C1 segment of cervical spinal cord (tissue), 14 donors: ENCODE results near the gene LPIN1.
"Not testable (repeated sequence)": the region's sequence is repeated elsewhere in the genome, so short reads cannot be mapped to it uniquely, and the experiment has no call there.

ENCODE experiments used
- DNase-seq, 14 donors: peaks; one replicate each; lab custom pipeline; 2025; lab: John Stamatoyannopoulos, UW

LPIN1 gene

GRCh38 chr2:11810237-11810977 is 64.0 kb downstream of the LPIN1 start:
- DNase-seq, result no peak

GRCh38 chr2:11811036-11811654 is 64.7 kb downstream of the LPIN1 start:
- DNase-seq, result peak in 1 of 14 donors; percentile 7

GRCh38 chr2:11812466-11813248 is 66.2 kb downstream of the LPIN1 start:
- no peak for DNase-seq

DNA sequence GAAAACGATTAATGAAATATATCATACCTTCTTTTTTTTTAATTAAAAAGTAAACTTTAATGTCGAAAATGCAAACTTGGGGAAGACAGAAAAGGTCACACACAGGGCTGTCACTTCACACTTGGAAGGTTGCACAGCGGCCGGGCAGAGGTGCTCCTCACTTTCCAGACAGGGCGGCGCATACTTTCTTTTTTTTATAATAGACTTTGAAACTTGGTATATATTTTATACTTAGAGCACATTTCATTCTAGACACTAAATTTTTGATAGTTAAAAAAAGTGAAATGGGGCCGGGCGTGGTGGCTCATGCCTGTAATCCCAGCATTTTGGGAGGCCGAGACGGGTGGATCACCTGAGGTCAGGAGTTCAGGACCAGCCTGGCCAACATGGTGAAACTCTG is 66.9 kb downstream of the LPIN1 start:
- DNase-seq, result not testable (repeated sequence)

DNA sequence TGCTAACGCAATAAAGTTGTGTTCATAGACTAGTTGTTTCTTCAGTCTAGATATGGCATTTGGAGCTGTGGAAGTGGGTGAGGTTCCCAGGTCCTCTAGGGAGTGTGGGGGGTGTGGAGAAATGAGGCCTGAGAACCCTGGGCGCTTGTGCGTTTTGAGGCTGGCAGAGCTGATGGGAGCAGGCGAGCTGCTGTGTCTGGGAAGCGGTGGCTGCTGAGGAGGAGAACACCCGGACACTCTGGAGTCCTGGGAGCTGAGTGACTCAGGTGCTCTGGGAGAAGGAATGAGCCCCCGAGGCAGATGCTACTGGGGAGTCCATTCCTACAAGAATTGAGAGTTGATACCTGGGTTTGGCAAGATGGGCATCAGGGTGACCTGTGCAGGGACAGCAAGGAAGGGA is 67.5 kb downstream of the LPIN1 start:
- no peak for DNase-seq

GRCh38 chr2:11814979-11815510 is 68.6 kb downstream of the LPIN1 start:
- no peak for DNase-seq

DNA sequence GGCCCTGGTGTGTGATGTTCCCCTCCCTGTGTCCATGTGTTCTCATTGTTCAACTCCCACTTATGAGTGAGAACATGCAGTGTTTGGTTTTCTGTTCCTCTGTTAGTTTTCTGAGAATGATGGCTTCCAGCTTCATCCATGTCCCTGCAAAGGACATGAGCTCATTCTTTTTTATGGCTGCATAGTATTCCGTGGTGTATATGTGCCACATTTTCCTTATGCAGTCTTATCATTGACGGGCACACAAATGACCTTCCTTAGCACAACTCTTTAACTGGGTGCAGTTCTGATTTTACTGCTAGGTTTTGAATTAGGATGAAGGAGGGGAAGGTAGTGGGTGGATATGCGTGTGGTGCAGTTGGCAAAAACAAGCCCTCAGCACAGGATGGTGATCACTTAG is 70.5 kb downstream of the LPIN1 start:
- DNase-seq, result not testable (repeated sequence)

GRCh38 chr2:11819235-11819729 is 72.8 kb downstream of the LPIN1 start:
- no peak for DNase-seq

GRCh38 chr2:11820650-11821049 is 74.2 kb downstream of the LPIN1 start:
- no peak for DNase-seq

DNA sequence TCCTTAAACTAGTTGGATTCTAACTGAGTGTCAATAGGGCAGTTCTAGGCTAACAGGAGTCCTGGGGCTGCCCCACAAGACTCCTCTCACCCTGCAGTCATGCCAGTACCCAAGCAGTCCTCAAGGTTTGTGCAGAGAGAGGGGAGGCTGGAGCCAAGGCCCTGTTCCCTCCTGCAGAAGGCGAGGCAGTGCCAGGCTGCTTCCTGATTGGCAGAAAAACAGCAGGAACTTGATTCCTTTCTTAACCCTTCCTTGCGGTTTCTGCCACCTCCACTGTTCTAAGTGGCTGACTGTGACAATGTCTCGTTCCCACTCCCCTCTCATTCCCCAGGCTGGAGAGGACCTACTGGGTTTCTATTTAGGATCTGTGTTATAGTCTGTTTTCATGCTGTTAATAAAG is 75.3 kb downstream of the LPIN1 start:
- DNase-seq, result no peak

- not testable (repeated sequence) for DNase-seq
Measured at GRCh38 chr2:11822359-11822745, 75.9 kb downstream of the LPIN1 start.

GRCh38 chr2:11822746-11823451 is 76.5 kb downstream of the LPIN1 start:
- DNase-seq, result no peak

DNA sequence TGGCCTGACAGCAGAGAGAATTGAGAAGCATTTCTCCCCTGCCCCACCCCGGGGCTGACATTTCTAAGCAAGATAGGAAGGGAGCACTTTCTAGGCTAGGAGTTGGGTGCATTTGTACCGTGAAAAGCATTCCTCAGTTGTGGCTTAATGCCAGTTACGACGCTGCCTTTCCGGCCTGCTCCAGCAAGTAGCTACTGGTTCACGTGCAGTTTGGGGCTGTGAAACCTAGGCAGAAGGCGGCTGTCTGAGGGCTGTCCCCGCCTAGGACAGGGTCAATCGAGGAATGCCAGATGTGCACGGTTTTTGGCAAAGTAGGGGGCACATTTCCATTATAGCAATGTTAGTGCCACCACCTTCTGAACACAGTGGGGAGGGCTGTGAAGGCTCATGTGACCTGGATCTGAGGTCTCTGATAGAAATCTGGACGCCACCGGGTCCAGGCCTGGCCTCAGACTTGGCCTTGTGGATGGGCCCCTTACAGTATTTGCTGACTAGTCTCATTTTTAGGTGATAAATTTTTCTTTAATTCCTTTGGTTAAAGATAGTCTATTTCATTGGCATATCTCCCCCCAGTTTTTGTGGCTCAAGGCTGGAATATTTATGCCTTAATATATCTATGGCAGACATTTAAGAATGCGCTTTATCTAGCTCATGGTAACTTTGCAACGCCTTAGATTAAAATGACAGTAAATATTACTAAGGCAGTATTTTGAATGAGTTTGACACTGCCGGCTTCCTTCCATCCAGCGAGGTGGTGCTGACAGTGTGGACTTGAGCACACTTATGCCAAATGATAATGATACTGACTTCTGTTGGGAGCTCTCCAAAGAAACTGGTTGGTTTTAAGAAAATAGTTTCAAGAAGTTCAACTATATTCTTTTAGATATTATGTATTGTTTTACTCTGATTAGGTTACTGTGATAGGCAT is 78.7 kb downstream of the LPIN1 start:
- no peak for DNase-seq

DNA sequence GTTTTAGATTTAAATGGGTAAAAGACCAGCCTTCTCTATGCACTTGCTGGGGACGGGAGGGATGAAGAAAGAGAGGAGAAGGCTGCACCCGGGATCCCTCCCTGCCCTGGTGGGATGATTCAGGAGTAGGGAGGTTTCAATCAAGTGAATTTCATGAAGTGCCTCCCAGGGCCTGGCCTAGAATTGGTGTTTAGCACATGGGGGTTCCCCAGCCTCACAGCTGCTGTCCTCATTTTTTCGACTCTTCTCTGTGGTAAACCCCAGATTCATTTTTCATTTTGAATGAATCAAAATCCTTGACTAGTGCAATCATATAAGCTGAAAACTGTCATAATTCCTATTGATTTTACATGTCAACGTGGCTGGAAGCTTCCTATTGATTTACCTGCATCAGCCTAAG is 81.1 kb downstream of the LPIN1 start:
- DNase-seq, result no peak

DNA sequence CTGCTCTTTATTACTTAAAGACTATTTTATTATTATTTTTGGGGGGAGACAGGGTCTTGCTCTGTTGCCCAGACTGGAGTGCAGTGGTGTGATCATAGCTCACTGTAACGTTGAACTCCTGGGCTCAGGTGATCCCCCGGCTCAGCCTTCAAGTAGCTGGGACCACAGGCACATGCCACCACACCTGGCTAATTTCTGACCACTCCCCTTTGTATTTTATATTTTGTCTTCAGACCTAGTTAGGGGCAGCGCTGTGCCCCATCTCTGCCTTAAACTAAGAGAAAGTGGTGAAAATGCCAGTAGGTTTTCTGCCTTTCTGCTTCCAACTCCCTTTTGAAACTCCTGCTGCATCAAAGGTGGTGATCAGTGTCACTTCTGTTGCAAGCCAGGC is 82.5 kb downstream of the LPIN1 start:
- DNase-seq, result no peak

DNA sequence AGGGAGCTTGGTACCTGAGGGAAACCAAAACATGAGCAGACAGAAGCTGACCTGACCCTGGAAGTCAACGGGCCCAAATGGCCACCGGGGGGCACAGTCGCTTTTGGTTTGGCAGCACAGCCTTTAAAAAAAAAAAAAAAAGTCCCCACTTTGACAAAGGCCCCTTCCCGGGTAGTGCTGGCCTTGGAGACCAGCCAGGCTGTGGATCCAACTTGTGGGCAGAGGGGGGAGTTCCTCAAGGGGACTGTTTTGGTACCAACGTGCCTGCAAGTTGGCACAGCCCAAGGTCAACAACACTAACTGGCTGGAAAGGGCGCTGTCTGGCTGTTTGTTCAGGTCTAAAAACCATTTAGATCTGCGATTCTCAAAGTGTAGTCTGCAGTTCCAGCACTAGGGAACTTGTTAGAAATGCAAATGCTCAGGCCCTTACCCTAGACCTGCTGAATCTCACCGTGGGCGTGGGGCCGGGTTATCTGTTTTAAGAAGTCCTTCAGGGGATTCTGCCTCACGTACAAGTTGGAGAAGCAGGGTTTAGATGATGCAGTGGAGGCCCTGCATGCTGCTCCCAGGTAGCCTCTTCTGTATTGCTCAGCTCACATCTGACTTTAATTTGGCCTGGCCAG is 83.0 kb downstream of the LPIN1 start:
- DNase-seq, result peak in 13 of 14 donors; percentile 17 to 76 (median 56)

DNA sequence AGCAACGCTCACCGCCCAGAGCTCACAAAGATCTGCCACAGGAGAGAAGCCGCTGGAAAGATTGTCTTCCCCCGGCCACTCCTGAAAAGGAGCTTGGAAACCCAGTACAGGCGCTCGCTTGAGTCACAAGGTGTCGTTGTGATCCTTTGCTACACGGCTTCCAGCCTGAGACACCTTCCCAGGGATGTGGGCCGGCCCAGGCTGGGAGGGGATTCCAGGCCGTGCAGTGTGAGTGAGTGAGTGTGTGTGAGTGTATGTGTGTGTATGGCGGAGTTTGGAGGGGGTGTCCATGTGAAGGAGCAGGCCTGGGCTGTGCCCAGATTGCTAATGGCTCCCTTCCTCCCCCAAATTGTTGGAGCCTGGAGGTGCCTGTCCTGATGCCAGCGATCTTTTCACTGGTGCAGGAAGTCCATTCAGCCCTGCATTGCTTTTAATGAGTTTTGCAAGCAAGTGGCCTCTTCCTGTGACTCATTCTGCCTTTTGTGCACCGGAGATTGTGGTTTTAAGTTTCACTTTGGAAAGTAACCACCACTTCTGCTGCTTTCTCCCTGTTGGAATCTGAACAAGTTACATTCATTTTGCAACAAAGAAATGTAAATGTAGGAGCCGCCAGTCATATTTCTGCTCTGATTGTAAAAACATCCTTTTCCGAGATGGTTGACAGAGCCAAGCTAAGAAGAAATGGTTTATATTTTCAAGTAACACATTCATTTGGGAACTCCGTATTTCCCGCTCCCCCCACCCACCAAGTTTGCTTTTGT is 83.7 kb downstream of the LPIN1 start:
- DNase-seq, result peak in 13 of 14 donors; percentile 39 to 83 (median 56)

DNA sequence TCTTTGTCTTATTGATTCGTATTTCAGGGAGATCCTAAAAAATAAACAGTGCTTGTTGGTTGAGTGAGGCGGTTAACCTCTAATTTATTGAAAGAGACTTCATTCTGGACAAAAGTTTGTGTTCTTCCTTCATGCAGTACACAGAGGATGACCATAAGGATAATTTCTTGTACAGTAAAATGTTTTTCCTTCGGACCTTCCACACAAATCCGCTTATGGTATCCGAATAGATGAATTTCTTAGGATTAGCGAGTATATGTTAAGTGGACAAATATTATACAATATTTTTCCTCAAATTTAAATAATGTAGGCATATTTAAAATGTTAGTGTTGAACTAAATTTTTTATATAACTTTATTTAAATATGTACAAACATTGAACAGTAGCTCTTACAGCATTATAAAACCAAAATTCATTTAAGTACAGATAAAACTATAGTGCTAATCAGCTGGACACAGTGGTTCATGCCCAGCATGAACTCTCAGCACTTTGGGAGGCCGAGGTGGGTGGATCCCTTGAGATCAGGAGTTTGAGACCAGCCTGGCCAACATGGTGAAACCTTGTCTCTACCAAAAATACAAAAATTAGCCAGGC is 84.4 kb downstream of the LPIN1 start:
- DNase-seq, result no peak

DNA sequence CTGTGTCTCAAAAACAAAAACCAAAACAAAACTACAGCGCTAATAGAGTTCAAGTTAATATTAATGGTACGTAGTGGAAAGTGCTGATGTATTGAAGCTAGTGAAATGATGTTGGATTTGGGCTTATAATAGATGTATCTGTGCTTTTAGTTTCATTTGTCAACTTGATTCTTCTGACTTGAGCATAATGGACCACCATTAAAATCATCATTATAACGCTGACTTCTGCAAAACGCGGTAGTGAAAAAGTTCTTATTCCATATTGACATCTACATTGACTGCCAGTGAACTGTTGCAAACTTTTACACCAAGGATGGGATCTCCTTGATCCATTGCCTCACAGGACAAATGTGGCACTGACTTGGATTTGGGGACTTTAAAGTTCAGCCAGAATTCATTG is 85.0 kb downstream of the LPIN1 start:
- no peak for DNase-seq
